ENCODE data around the gene NUDT3. TPM values are rescaled to one million over a fixed set of nuclear protein-coding genes. Genes with fewer than 3 reads are reported as not detected.
"Not testable (repeated sequence)": the region's sequence is repeated elsewhere in the genome, so short reads cannot be mapped to it uniquely, and the experiment has no call there.

The NUDT3 gene
- total RNA-seq, 1 experiment from 2014 or later, result 41.7 TPM

DNA sequence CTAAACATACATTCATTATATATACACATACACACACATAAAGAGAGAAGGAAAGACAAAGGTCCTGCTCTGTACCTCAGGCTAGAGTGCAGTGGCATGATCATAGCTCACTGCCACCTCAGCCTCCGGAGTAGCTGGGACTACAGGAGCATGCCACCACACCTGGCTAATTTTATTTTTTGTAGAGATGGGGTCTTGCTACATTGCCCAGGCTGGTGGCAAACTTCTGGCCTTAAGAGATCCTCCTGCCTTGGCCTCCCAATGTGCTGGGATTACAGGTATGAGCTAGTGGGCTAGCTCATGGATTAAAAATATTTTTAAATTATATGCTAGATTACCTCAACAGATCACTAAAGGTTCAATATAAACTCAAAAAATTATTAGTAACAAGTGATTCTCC, 30.3 kb downstream of the NUDT3 start:
- no peaks in the 10 kb centered on the region for H4K20me1 ChIP-seq (ENCODE audit: insufficient read depth, low read depth, low read length)
- no peaks in the 10 kb centered on the region for H3K9me3 ChIP-seq (ENCODE audit: low read length)
- H3K27me3 ChIP-seq (ENCODE audit: low read length), result no peaks in the 10 kb centered on the region
- peak overlapping the region; percentile 76 for H3K4me2 ChIP-seq (ENCODE audit: low read depth, low read length, poor library complexity, severe bottlenecking)
- H3K9ac ChIP-seq (ENCODE audit: low read length), result peak overlapping the region; percentile 56
- H3K4me3 ChIP-seq (ENCODE audit: low read length), result peak overlapping the region; percentile 49; the same call in 1 of the 2 replicates
- H3K36me3 ChIP-seq (ENCODE audit: insufficient read depth, low read length), result no peaks in the 10 kb centered on the region
- H2AFZ ChIP-seq (ENCODE audit: low read length), result no peak overlapping the region
- peaks cover 80% of the 10 kb centered on the region for H3K79me2 ChIP-seq (ENCODE audit: low read length)
- H3K9me2 ChIP-seq (replicated peaks; ENCODE audit: insufficient read depth, low read length), result no peaks in the 10 kb centered on the region
- H3K4me1 ChIP-seq (ENCODE audit: low read length), result peaks cover 73% of the 10 kb centered on the region
- peak overlapping the region; percentile 97 for H3K27ac ChIP-seq (ENCODE audit: low read length)
- no peak for DNase-seq

DNA sequence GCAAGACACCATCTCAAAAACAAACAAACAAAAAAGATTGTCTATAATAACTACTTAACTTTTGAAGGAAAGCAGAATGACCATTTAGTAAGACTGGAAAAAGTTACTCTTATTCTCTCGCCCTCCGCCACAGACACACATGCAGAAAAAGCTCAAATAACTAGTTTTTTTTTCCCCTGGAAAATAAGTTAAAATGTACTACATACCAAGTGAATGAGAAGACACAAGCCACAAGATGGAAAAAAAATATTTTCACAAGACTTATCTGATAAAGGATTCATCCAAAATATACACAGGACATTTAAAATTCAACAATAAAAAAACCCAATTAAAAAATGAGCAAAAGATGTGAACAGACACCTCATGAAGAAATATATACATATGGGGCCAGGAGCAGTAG, 31.9 kb downstream of the NUDT3 start:
- Histone ChIP-seq H2AFZ (ENCODE audit: low read length) (no peak overlapping the region), H3K79me2 (ENCODE audit: low read length) (peaks cover 82% of the 10 kb centered on the region), H3K4me1 (ENCODE audit: low read length) (peaks cover 86% of the 10 kb centered on the region), H4K20me1 (ENCODE audit: insufficient read depth, low read depth, low read length) (no peaks in the 10 kb centered on the region; the same call in 1 of the 2 replicates), H3K9me2 (replicated peaks; ENCODE audit: insufficient read depth, low read length) (no peaks in the 10 kb centered on the region), H3K9ac (ENCODE audit: low read length) (no peak overlapping the region), H3K36me3 (ENCODE audit: insufficient read depth, low read length) (no peaks in the 10 kb centered on the region), H3K9me3 (ENCODE audit: low read length) (no peaks in the 10 kb centered on the region), H3K4me3 (ENCODE audit: low read length) (no peak overlapping the region), H3K27ac (ENCODE audit: low read length) (peak overlapping the region; percentile 97), H3K27me3 (ENCODE audit: low read length) (no peaks in the 10 kb centered on the region), H3K4me2 (ENCODE audit: low read depth, low read length, poor library complexity, severe bottlenecking) (no peak overlapping the region)
- DNase-seq, result no peak

DNA sequence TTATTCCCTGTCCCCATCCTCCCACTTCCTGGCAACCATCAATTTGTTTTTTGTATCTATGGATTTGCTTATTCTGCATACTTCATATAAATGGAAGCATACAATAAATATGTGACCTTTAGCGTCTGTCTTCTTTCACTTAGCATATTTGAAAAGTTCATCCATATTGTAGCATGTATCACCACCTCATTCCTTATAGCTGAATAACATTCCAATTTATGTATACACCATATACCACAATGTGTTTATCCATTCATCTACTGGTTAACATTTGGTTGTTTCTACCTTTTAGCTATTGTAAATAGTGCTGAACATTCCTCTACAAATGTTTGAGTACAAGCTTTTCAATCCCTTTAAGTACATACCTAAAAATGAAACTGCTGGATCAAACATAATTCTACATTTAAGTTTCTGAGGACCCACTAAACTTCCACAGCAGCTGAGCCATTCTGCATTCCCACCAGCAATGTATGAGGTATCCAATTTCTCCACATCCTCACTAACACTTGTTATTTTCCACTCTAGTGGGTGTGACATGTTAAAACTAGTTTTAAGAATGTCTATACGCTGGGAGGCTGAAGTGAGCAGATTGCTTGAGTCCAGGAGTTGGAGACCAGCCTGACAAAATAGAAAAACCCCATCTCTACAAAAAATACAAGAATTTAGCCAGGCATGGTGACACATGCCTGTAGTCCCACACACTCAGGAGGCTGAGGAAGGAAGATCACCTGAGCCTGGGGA, 32.9 kb downstream of the NUDT3 start:
- Histone ChIP-seq H3K27ac (ENCODE audit: low read length) (peak overlapping the region; percentile 58), H3K36me3 (ENCODE audit: insufficient read depth, low read length) (no peaks in the 10 kb centered on the region), H3K4me1 (ENCODE audit: low read length) (peaks cover 84% of the 10 kb centered on the region), H4K20me1 (ENCODE audit: insufficient read depth, low read depth, low read length) (no peaks in the 10 kb centered on the region; the same call in 1 of the 2 replicates), H3K9me3 (ENCODE audit: low read length) (no peaks in the 10 kb centered on the region), H3K27me3 (ENCODE audit: low read length) (no peaks in the 10 kb centered on the region), H3K4me2 (ENCODE audit: low read depth, low read length, poor library complexity, severe bottlenecking) (no peak overlapping the region), H3K4me3 (ENCODE audit: low read length) (no peak overlapping the region), H3K9ac (ENCODE audit: low read length) (no peak overlapping the region), H3K9me2 (replicated peaks; ENCODE audit: insufficient read depth, low read length) (no peaks in the 10 kb centered on the region), H2AFZ (ENCODE audit: low read length) (no peak overlapping the region), H3K79me2 (ENCODE audit: low read length) (peaks cover 87% of the 10 kb centered on the region)
- DNase-seq, result no peak

DNA sequence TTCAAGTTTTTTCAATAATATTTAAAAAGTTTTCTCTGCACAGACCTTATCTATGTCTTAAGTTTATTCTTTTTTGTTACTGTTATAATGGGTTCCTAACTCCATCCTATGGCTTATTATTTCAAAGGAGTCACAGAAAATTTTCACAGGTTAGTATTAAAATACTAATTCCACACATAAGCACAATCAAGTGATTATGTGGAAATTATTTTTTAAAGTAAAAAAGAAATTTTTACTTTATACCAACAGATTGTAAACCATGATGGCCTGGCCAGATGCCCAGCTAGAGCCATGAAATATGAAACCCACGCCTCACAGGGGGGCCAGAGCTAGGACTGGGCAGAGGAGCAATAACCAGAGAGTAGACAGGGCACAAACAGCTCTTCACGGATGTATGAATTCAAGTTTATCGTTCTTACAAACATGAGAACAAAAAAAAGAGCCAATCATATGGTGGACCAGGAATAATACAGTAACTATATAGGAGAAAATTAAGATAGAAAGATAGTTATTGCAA, 34.0 kb downstream of the NUDT3 start:
- H2AFZ ChIP-seq (ENCODE audit: low read length), result no peak overlapping the region
- peaks cover 76% of the 10 kb centered on the region for H3K4me1 ChIP-seq (ENCODE audit: low read length)
- H3K27ac ChIP-seq (ENCODE audit: low read length), result peak overlapping the region; percentile 56
- no peaks in the 10 kb centered on the region for H3K36me3 ChIP-seq (ENCODE audit: insufficient read depth, low read length)
- no peaks in the 10 kb centered on the region for H3K9me3 ChIP-seq (ENCODE audit: low read length)
- DNase-seq, result no peak
- no peaks in the 10 kb centered on the region; the same call in 1 of the 2 replicates for H4K20me1 ChIP-seq (ENCODE audit: insufficient read depth, low read depth, low read length)
- H3K4me3 ChIP-seq (ENCODE audit: low read length), result no peak overlapping the region
- no peaks in the 10 kb centered on the region for H3K9me2 ChIP-seq (replicated peaks; ENCODE audit: insufficient read depth, low read length)
- H3K27me3 ChIP-seq (ENCODE audit: low read length), result no peaks in the 10 kb centered on the region
- no peak overlapping the region for H3K9ac ChIP-seq (ENCODE audit: low read length)
- H3K4me2 ChIP-seq (ENCODE audit: low read depth, low read length, poor library complexity, severe bottlenecking), result peak overlapping the region; percentile 32
- peaks cover 89% of the 10 kb centered on the region for H3K79me2 ChIP-seq (ENCODE audit: low read length)

DNA sequence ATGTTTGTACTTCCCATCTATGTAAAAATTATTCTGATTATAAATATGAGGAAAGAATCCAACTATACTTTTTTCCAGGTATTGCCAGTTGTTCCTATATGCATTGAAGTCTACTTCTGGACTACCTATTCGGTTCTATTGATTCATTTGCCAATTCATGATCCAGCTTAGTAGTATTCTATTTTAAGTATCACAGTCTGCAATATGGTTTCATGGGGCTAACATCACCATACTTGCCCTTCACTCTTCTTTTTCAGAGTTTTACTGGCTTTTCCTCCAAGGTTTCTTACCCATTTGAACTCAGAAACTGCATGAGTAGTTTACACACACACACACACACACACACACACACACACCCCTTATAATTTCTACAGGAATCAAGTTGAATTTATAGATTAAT, 34.5 kb downstream of the NUDT3 start:
- no peak overlapping the region for H3K9ac ChIP-seq (ENCODE audit: low read length)
- H3K36me3 ChIP-seq (ENCODE audit: insufficient read depth, low read length), result no peaks in the 10 kb centered on the region
- H3K4me2 ChIP-seq (ENCODE audit: low read depth, low read length, poor library complexity, severe bottlenecking), result no peak overlapping the region
- H3K4me1 ChIP-seq (ENCODE audit: low read length), result peaks cover 76% of the 10 kb centered on the region
- H4K20me1 ChIP-seq (ENCODE audit: insufficient read depth, low read depth, low read length), result no peaks in the 10 kb centered on the region; the same call in 1 of the 2 replicates
- no peaks in the 10 kb centered on the region for H3K9me2 ChIP-seq (replicated peaks; ENCODE audit: insufficient read depth, low read length)
- peaks cover 94% of the 10 kb centered on the region for H3K79me2 ChIP-seq (ENCODE audit: low read length)
- no peaks in the 10 kb centered on the region for H3K9me3 ChIP-seq (ENCODE audit: low read length)
- no peak for DNase-seq
- H3K27me3 ChIP-seq (ENCODE audit: low read length), result no peaks in the 10 kb centered on the region
- no peak overlapping the region for H3K4me3 ChIP-seq (ENCODE audit: low read length)
- no peak overlapping the region for H2AFZ ChIP-seq (ENCODE audit: low read length)
- H3K27ac ChIP-seq (ENCODE audit: low read length), result peak overlapping the region; percentile 56

DNA sequence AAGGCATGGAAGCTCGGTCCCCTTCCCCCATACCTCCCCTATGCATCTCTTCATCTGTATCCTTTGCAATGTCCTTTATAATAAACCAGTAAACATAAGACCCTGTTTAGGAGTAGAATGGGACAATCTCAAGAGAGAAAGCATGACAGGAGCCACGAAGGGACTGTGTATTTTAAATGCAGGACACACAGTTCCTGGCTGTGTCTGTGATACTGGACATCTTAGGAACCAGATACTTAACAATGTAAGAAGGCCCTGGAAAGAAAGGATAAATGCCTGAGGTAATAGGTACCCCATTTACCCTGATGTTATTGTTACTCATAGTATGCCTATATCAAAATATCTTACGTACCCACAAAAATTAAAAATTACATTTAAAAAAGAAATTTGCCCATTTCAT, 36.6 kb downstream of the NUDT3 start:
- Histone ChIP-seq H3K79me2 (ENCODE audit: low read length) (peaks cover 98% of the 10 kb centered on the region), H3K9me3 (ENCODE audit: low read length) (no peaks in the 10 kb centered on the region), H3K27ac (ENCODE audit: low read length) (peak overlapping the region; percentile 51), H3K4me3 (ENCODE audit: low read length) (no peak overlapping the region), H3K4me1 (ENCODE audit: low read length) (peaks cover 73% of the 10 kb centered on the region), H4K20me1 (ENCODE audit: insufficient read depth, low read depth, low read length) (no peaks in the 10 kb centered on the region; the same call in 1 of the 2 replicates), H3K36me3 (ENCODE audit: insufficient read depth, low read length) (no peaks in the 10 kb centered on the region), H2AFZ (ENCODE audit: low read length) (no peak overlapping the region), H3K9ac (ENCODE audit: low read length) (no peak overlapping the region), H3K9me2 (replicated peaks; ENCODE audit: insufficient read depth, low read length) (no peaks in the 10 kb centered on the region), H3K27me3 (ENCODE audit: low read length) (no peaks in the 10 kb centered on the region), H3K4me2 (ENCODE audit: low read depth, low read length, poor library complexity, severe bottlenecking) (peak overlapping the region; percentile 23)
- no peak for DNase-seq

DNA sequence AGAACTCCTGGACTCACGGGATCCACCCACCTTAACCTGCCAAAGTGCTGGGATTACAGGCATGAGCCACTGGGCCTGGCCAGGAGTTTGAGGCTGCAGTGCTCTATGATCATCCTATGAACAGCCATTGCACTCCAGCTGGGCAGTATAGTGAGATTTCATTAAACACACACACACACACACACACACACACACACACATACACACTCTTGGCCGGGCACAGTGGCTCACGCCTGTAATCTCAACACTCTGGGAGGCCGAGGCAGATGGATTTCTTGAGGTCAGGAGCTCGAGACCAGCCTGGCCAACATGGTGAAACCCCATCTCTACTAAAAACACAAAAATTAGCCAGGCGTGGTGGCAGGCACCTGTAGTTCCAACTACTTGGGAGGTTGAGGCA, 38.2 kb downstream of the NUDT3 start:
- Histone ChIP-seq H3K79me2 (ENCODE audit: low read length) (peaks cover 98% of the 10 kb centered on the region), H3K4me1 (ENCODE audit: low read length) (peaks cover 65% of the 10 kb centered on the region)
- H3K4me3 ChIP-seq (ENCODE audit: low read length); H3K4me2 ChIP-seq (ENCODE audit: low read depth, low read length, poor library complexity, severe bottlenecking); H4K20me1 ChIP-seq (ENCODE audit: insufficient read depth, low read depth, low read length); H3K9me3 ChIP-seq (ENCODE audit: low read length); H3K9ac ChIP-seq (ENCODE audit: low read length); H3K27ac ChIP-seq (ENCODE audit: low read length); H3K27me3 ChIP-seq (ENCODE audit: low read length); H3K9me2 ChIP-seq (replicated peaks; ENCODE audit: insufficient read depth, low read length); H2AFZ ChIP-seq (ENCODE audit: low read length); H3K36me3 ChIP-seq (ENCODE audit: insufficient read depth, low read length); DNase-seq: not testable (repeated sequence)

DNA sequence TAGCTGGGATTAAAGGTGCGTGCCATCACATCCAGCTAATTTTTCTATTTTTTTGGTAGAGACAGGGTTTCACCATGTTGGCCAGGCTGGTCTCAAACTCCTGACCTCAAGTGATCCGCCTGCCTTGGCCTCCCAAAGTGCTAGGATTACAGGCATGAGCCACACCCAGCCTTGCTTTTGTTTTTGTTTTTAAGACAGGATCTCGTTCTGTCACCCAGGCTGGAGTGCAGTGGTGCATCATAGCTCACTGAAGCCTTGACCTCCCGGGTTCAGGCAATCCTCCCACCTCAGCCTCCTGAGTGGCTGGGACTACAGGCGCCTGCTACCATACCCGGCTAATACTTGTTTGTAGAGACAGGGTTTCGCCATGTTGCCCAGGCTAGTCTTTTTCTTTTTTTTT, 38.9 kb downstream of the NUDT3 start:
- H4K20me1 ChIP-seq (ENCODE audit: insufficient read depth, low read depth, low read length); H3K9ac ChIP-seq (ENCODE audit: low read length): not testable (repeated sequence)

More for the DNA sequence above, 38.9 kb downstream of the NUDT3 start:
- DNase-seq; H3K4me3 ChIP-seq (ENCODE audit: low read length); H2AFZ ChIP-seq (ENCODE audit: low read length); H3K9me2 ChIP-seq (replicated peaks; ENCODE audit: insufficient read depth, low read length); H3K27me3 ChIP-seq (ENCODE audit: low read length); H3K9me3 ChIP-seq (ENCODE audit: low read length); H3K4me2 ChIP-seq (ENCODE audit: low read depth, low read length, poor library complexity, severe bottlenecking); H3K36me3 ChIP-seq (ENCODE audit: insufficient read depth, low read length): not testable (repeated sequence)
- H3K79me2 ChIP-seq (ENCODE audit: low read length), result peaks cover 98% of the 10 kb centered on the region
- peak overlapping the region; percentile 53; the same call in 1 of the 2 replicates for H3K27ac ChIP-seq (ENCODE audit: low read length)
- H3K4me1 ChIP-seq (ENCODE audit: low read length), result peaks cover 58% of the 10 kb centered on the region
